CD4-positive, alpha-beta T cell treated with Interleukin-21 for 1 hour (primary cell): Measurements from ENCODE around the gene PELI2.

Source experiments
- DNase-seq: peaks from one replicate; pipeline ENCODE4 v3.0.0-alpha.2; 2020

PELI2 gene

GRCh38 chr14:56208520-56208919, 90.3 kb downstream of the PELI2 start:
- no peak for DNase-seq

GRCh38 chr14:56210571-56210970, 92.4 kb downstream of the PELI2 start:
- DNase-seq, result no peak

DNA sequence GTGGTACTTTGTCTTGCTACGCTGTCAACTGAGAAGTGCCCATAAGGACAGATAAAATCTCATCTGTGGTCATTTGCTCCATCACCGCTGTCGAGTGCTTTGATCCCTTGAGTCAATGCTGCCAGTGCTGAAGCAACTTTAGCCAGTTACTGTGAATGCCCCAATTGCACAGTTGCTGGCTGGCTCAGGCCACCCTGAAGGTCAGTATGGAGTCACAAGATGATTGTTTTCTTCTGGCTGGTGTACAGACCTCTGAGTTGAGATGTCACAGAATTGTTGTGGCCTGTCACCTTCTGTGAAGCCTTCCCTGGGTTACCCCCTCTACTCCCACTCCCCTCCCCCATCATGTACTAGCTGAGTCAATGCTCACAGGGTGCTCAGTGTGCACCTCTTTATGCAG, 92.9 kb downstream of the PELI2 start:
- no peak for DNase-seq

- DNase-seq, result no peak
Observed at GRCh38 chr14:56211844-56212243, 93.6 kb downstream of the PELI2 start.

GRCh38 chr14:56212521-56212920, 94.3 kb downstream of the PELI2 start:
- DNase-seq, result no peak

DNA sequence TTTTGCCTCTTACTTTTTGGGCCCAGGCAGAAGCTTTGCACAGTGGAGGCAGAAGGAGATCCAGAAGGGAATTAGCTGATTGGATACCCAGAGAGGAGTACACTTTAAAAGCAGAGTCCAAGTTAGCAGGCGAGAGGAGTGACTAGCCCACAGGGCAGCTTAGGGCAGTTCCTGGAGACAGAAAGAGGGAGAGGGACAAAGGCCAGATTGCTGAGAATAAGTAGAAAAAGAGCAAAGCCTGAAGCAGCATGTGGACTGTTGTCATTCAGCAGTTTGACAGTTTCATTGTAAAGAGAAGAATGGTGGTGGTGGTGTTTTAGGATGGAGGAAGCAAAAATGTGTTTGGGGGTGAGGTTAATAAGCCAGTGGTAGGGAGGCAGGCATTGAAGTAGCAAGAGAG, 95.1 kb downstream of the PELI2 start:
- DNase-seq, result no peak

- DNase-seq, result no peak
Observed at GRCh38 chr14:56215180-56215579, 97.0 kb downstream of the PELI2 start.

GRCh38 chr14:56216626-56217379, 98.6 kb downstream of the PELI2 start:
- no peak for DNase-seq

DNA sequence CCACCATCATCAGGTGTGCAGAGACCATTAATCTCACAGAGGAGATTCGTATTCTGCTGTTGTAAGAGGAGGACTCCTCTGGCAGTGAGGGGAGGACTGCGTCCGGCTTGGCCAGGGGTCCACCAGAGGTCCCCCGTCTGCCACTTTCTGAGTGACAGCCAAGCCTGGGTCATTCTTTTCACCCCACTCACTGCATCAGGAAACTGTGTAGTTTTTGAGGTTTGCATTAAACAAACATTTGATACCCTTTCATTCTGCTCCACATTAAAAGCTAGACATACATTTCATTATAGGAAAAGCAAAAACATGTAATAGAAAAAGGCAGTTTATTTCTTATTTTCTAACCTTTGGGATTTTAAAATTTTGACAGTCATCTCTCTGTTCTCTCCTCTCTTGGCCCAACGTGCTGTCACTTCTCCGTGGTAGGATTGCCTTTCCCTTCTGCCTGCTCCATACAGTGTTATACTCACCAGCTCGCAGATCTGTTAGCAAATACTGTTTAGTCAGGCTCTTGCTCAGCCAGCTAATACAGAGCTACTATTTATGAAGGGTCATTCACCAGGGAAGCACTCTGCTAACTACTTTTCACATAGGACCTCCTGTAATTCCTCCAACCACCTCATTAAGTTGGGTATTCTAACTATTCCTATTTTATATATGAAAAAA, 99.3 kb downstream of the PELI2 start:
- DNase-seq, result no peak

DNA sequence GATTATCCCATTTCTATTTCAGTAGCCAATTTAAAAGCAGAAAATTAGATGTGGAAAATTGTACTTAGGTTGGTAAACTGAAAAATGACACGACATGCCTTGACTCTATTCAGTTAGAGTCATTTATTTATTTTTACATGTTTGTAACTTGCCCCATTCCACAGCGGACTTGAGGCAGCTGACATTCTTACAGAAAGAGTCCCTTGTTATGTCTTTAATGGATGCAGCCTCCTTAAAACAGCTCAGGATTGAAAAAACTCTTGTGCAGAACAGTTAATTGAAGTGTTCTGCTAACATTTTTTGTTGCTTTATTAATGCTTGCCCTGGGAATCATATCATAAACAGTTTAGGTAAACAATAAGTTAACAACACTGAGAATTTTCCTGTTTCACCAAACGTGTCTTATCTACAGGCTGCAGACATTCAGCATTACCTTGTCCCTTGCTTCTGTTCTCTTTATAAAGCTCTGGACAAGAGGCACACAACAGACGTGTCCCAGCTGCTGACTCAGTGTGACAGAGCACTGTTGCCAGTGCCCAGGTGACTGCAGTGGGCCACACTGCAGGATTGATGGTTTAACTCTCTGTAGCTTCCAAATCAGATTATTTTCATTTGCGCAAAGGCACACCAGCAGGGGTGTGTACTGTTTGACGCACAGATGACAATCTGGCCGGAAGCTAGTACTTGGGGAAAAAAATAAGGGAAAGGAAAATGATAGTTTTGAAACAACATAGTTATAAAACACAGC, 101.6 kb downstream of the PELI2 start:
- DNase-seq, result no peak

DNA sequence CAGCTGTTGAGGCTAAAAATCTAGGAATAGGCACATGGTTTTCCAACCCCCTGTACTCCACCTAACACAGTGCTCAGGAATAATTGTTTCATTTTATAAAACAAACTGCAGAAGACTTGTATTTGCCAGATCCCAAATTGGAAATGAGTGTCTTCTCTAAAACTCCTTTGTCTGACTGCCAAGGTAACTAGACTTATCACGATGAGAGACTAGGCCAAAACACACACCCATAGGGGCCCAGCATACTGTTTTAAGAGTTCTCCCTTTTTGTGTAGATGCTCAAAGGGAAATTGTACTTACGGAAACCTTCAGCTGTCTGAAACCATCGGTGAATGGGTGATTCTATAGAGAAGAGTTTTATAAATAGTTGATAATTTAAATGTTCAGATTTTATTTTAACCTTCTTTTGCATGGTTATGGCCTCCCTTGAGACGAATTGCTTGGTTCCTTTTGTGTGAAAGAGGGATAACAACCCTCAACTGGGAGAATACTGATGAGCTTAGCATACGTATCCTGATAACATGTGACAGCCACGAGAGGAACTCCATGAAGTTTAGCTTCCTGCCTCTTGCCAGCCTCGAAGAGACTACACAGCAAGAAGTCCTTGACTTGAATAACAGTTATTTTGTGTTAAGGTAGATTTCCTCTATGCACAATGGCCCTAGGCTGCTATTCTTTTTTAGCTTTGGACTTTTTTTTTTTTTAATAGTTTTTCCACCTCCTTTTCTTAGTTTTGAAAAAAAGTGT, 103.3 kb downstream of the PELI2 start:
- no peak for DNase-seq

- no peak for DNase-seq
Observed at GRCh38 chr14:56224229-56224628, 106.0 kb downstream of the PELI2 start.

GRCh38 chr14:56224691-56225681, 106.8 kb downstream of the PELI2 start:
- no peak for DNase-seq

DNA sequence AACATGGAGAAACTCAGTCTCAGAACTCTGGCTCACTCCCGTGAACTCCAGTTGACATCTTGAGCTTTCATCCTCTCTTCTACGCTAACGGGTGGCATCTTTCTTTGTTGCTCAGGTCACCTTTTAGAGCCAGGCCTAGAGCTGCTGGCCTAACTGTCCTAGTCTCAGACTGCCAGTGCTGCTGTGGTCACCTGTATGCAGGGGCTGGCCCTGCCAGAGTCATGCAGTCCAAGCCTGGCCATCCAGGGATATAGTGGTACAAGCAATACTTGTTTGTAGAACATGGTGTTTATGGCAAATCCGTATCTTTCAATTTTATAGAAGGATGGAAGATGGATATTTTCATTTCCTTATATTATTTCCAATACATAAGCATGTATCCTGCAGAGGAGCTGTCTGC, 117.2 kb downstream of the PELI2 start:
- no peak for DNase-seq

DNA sequence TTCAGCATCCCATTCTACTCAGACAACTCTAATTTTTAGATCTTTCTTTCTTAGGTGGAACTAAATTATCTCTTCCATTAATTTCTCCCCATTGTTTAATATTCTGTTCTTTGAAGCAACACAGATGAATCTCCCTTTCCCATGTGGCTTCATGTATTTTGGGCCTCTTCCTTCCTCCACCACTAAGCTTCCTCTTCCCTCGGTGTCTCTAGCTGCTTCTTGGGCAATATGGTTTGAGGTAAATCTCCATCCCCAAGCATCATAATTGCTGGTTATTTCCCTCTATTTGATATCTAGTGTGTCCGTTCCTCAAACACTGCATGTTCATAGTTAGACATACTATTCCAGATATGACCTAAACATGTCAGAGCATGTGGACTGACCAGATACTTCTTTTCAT, 119.2 kb downstream of the PELI2 start:
- no peak for DNase-seq

GRCh38 chr14:56241461-56241860, 123.2 kb downstream of the PELI2 start:
- DNase-seq, result no peak

DNA sequence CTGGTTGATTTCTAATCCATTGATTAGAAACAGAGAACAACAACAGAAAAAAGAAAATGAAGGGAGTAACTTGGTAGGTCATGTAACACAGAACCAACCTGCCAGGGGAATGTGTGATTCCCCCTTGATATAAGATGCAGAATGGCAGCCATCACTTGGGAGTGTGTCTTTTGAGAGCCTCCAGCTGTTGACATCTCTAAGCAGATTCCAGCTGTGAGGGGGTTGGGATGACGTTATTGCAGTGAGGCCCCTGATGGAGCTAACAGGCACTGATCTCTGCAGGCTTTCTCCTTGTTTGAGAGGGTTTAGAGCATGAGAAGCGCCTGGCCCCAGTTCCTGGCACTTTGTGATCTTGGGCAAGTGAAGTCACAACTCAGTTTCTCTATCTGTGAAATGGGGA, 124.9 kb downstream of the PELI2 start:
- DNase-seq, result no peak

DNA sequence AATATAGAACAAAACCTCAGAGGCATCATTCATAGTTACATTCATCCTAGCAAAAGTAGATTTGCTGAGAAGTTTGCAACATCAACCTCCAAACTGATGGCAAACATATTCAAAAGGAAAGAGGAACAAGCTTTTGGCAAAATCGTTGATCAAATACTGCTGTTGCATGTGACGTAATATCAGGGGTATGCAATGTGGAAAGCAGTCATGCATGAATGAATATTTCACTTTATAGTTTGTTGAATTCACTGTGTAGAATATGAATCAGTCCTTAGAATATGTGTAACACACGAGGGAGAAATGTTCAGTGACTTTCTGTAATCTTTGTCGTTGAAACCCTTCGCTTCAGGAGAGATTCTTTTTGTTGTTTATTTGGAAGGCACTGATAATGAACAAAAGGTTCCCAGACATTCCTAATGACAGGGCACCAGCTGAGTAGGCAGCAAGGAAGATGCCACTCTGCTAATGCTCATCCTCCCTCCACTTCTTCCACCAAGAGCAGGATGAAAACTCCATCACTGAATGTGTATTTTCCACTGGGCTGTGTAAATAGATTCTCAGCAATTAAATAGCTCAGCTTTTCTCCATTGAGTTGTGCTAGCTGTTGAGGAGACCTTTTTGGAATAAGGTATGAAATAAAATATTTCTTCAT, 126.1 kb downstream of the PELI2 start:
- no peak for DNase-seq

DNA sequence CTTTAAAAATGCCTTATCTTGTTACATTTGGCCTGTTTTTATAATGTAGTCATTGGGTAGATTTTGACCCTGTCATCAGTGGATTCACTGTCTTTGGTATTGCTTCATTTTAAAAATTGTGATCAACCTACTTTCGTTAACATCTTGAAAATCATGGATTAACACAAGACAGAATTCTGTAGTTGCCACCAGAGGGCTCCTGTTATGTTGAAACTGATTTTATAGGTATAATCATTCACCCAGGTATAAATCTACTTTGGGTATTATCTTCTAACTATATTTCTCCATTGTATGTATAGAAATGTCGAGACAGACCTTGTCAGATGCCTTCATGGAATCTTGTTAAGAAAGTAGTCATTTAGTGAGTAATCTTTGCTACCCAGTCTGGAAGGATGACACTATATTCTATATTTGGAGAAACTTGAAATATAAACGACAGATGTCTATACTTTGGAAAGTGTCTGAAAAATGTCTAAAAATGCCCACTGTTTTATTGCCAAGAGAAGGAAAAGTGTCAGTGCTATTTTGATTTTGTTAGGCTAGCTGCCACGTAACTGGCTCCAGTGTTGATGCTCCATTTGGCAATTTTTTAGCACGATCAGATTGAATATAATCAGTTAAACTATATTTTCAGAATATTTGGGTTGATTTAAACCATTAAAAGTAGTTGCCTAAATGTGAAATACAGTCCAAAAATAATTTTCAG, 129.4 kb downstream of the PELI2 start:
- DNase-seq, result no peak

DNA sequence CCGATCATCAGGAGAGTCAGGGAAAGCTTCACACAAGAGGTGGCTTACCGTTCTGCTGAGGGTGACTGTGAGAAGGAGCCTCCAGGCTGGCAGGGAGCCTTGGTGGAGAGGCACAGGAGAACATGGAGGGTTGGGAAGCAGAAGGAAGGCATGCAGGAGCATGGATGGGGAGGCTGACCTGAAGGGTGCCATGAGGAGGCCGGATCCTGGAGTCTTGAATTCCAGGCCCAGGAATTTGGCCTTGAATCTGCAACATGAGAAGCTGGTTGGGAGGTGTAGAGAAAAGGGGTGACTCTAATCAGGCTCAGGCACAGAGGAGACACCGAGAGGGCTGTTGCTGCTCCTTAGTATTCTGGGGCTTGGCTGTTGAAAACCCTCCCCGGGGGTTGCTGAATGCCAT, 130.2 kb downstream of the PELI2 start:
- no peak for DNase-seq

- no peak for DNase-seq
Observed at GRCh38 chr14:56261046-56261445, 142.8 kb downstream of the PELI2 start.
